ENCODE data around the gene CCDC141.

Gene CCDC141

DNA sequence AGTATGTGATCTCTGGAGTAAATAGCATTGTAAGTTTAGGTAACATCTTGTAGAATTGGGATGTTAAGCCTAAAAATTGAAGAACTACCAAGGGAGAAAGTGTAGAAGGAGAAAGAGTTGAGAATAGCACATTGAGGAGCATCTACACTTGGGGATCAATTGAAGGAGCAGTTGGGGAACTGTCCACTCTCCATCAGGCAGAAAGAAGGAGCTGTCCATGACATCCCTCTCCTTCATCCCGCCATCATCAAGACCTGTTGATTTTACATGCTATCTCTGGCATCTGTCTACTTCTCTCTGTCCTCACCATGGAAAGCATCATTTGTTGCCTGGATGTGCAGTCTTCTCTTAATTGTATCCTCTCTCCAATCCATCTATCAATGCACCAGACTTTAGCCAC is 87.8 kb downstream of the CCDC141 start:
- no peak for DNase-seq

DNA sequence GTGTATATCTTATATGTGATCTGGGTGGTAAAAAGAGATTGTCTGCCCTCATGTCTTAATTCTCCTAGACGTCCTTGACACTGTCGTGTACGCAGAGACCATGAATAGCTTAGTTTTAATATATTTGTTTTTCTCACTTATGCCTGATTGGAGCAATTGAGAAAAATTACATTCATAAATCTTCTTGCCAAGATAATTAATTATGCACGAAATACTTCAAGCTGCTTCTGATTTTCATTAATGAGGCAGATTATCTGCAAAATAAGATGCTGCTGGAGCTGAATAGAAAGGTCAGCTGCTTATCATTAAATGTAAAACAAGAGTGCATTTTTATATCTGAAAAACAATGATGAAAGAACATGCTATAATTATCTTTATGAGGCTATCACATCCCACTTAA is 95.9 kb downstream of the CCDC141 start:
- DNase-seq = no peak

DNA sequence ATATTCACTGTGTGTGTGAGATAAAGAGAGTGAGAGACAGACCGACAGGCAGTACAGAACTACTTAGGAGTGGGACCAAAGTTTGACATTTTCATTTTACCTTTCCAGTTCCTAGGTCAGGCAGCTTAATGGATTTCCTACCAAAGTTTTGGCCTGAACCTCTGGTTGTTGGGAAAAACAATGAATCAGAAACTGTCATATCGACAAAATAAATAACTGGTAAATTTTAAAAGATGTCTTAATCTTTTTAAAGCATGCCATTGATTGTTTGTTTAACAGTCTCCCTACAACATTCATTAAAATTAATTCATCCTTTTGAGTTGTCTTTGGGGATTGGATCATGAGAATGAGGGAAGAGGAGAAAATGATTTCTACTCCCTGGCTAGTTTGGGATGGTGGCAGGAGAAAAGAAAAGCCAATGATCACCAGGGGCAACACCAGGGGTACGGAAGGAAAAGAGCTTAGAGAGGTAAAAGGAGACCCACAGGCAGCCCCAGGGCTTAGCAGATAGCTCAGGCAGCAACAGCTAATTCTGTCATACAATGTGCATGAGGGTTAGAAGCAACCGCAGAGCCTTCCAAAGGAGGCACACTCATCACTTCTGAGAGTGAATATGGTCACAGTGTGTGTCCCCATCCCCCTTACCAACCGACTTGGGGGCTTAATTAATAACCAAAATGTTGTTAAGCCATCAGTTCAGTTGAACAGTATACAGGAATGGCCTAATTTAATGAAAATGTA is 98.5 kb downstream of the CCDC141 start:
- no peak for DNase-seq

DNA sequence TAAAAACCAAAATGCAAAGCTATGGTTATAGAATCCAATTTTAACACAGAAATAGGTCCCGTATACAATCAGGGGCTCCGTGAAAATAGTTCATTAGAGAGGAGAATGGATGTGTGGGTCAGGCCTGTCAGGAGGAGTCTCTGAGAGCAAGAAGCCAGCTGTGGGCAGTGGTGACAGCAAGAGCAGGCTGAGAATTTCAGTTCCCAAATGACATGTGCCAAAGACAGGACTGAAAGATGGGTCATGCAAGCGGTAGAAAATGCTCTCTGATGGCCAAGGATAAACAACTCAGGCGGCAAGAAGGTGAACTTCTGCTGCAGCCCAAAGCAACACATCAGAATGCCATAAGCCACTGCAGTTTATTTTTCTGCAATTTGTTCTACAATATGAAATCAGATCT is 100.4 kb downstream of the CCDC141 start:
- no peak for DNase-seq

DNA sequence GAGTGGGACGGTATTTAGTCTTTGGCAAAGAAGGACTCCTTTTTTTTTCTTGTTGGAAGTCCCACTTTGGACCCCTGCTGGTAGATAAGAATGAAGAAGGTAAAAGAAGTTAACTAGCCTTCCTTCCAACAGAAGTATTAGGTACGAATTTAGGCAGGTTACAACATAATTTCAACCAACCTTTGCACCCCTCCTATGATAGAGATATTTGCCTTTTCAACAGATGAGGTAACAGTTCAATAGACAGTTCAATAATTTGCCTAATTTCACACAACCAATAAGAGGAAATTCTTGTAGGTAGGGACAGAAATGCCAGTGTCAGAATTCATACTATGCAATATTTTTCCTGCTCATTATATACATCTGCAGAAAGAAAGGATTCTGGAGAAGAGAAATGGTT is 100.8 kb downstream of the CCDC141 start:
- DNase-seq = no peak

DNA sequence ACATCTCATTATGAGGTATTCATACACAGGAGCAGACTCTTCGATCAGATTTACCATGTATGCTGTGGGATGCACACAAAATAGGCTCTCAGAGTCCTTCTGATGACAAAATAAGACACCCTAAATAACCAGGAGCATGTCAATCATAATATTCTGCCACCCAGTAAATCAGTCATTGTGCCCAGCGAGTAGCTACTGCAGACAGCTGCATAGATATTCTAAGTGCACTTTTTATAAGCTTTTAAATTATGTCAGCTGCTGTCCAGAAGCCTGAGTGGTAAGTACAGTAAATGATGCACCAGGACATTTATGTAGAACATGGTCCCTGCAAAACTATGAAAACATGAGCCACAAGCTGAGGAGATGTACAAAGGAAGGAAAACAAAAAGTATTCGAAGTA is 102.9 kb downstream of the CCDC141 start:
- no peak for DNase-seq

DNA sequence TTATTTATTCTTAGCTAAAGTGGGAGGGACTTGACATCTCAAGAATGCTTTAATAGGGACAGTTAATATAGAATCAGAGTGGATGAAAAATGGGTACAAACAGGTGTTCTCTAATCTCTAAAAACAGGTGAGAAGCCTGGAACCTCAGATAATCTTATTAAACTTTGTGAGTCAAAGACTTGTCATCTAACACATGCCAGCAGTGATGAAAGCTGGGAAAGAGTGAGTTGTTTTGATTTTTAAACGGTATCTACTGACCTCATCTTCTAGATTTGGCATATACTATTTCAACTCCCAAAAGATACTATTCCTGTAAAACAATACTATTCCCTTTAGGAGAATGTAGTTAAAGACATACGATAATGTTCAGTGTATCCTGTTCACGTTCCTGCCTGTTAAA is 103.4 kb downstream of the CCDC141 start:
- no peak for DNase-seq

DNA sequence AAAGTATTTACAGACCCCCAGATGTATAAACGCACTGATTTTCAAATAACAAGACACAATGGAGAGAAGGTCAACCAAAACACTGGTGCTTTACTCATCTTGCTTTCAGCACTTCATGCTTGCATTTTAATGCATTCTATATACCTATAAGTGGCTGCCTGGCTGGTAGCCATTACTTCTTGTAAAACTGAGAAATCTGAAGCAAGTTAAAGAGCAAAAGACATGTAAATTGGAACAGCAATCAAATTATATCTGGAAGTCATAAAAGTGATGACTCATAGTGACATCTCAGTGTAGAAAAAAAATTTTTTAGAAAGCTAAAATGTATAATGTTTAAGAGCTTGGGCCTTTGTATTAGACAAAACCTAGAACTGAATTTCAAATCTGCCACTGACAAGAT is 106.2 kb downstream of the CCDC141 start:
- DNase-seq = no peak

DNA sequence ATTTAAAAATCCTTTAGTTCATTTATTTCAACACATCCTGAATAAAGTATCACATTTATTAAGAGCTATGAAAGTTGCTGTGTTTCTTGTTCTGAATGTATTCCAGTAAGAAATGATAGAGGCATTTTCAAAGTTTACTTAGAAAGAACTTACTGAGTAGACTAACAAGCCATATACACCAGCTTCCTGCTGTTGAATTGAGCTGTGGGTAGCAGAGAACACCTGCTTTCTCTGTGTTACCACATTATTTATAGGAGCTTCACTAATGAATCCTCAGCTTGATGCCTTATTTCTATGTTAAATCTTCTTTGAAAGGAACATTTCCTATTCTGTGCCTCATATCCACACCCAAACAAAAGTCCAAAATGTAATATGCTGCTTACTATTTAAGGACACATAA is 115.4 kb downstream of the CCDC141 start:
- DNase-seq = no peak

DNA sequence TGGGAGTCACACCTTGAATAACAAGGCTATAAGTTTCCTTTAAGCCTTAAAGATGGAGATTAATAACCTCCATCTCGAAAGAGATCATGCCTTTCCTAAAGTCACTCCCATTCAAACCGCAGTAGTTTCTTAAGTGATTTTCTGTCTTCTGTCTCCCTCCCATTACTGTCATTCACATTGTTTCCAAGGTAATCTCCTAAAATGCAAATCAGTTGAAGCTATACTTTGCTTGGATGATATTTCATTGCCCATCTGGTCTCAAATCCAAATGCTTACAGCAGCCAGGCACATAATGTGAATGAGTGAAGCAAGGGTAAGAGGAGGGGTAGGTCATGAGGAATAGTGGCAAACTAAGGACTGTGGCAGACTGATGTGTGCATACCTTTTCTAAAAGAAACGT is 116.4 kb downstream of the CCDC141 start:
- no peak for DNase-seq

DNA sequence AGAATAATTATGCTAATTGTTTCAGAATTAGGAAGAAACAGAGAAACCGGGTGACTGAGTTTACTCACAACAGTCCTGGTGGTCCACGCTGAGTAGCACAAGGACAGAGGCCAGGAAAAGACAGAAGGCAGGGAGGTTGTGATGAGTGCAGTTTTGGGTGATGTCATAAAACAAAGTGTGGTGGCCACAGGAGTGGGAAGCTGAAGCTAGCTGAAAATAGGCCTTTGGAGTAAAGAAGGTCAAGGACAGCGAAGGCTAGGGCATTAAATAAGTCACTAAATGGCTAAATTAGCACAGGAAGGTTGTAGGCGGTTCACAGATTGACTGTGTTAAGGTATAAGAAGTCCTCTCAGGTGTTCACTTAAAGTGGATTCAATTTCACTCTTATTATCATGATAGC is 121.9 kb downstream of the CCDC141 start:
- no peak for DNase-seq

DNA sequence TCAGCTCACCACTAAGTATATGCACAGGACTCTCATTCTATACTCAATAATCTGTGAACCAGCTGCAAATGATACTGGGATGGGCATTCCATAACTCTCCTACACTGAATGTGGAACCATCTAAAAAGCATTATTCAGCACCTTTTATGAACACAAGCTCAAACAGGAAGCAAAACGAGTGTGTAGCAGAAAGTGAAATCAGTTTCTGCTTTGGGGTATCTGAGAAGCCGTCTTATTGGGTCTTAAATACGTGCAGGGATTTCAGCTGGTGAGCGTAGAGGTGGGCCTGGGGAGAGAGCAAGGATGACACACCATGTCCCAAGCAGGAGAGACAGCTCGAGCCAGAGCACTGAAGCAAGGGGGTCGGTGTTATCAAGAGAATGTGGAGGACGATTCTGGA is 122.8 kb downstream of the CCDC141 start:
- DNase-seq = no peak

DNA sequence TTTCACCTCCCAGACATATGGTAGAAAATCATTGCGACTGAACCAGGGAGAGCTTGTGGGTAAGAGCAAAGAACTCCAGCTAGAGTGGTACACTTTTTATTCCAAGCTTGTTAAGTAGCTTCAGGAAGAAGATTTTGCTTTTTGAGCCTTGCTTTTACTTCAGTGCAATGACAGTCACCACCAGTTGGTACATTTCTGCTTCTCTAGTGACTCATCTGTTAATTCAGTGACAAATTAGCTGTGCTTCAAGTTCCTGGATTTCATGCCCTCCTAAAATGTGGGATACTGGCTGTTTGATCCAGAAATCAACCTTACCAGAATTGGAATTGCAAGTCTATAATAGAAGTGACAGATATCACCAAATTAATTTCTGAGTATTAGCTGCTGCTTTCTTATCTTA is 125.1 kb downstream of the CCDC141 start:
- DNase-seq = no peak

DNA sequence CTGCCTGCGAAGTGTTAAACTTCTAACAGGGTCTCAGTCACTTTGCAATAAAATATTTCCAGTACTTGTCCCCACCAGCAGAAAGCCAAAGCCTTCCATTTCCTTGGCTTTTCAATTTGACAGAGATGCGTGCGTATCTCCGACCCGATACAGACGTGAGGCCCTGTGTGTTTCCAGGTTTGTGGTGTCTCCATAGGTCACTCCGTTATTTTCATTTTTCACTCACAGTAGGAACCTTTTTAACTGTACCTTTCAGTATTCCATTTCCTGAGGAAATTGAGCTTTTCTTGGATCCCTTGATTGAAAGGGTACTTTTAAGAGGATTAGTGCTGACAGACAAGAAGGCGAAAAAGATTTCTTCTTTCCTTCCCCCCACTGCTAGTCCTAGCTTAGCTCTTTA is 126.4 kb downstream of the CCDC141 start:
- DNase-seq = no peak

DNA sequence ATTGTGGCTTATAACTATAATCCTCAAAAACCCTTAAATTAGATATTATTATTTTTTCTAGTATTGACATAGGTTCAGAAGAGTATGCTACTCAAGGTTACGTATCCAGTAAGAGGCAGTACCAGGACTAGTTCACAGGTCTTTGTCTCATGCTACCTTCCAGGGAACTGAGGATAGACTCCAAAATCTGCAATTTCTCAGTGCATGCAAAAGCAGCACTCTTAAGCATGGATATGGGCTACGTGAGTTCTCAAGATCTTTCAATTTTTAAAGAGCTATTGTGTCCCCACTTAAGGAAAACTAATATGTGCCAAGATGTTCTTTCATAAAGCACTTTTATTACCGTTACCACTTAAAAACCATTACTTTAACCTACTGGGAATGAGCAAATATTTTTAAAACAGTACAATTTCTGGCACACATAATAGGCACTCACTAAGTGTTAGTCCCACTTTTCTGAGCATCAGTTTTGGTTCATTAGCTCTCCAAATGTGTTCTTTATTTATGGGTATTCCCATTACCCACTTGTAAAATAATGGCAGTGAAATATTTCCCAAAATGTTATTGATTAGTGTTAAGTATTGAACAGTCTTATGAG is 128.9 kb downstream of the CCDC141 start:
- DNase-seq = no peak

DNA sequence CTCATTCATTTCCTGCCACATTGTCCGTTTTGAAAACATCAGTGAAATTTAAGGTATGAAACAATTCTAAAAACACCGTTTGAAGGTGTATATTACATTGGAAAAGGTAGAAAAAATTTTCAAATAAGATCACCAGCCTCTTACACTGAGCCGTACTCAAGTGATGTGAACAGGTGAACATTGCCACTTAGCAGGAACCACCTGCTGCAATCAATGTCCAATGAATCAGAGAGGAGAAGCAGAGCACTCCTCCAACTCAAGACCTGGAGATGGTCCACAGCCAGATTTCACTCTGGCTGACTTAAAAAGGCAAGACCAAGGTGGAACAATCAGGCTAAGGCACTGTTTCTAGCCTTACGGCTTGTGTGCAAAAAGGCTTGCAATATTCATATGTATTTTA is 132.4 kb downstream of the CCDC141 start:
- DNase-seq = no peak

DNA sequence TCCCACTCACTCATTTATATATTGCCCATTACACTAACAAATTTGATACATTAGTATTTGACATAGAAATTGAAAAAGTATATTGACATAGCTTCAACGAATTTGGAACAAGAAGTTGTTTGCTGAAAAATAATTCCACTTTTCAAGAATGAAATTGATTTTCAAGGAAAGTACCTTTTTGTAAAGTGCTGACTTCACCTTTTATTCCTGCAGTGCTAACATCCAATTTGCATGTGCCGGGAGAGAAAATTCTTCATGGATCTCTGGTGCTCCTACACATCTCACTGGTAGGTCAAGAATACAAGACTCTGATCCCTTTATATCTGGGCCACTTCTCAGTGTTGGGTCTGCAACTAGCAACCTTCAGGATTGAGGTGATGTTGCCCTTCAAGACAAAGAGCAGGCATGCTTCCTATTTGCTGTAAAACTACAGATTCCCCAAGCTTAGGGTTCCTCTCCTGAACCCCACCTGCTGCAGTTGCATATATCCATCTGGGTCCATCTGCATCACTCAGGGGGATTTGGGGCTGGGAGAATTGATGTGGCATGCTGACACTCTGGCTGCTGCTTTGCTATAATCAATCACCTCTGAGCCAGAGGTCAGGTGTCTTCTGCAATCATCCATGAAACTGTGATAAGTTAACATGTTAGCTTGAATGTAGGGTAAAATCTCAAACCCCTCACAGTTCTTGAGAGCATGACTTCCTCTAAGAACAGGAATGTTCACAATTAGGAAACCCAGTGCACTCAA is 134.3 kb downstream of the CCDC141 start:
- DNase-seq = no peak

DNA sequence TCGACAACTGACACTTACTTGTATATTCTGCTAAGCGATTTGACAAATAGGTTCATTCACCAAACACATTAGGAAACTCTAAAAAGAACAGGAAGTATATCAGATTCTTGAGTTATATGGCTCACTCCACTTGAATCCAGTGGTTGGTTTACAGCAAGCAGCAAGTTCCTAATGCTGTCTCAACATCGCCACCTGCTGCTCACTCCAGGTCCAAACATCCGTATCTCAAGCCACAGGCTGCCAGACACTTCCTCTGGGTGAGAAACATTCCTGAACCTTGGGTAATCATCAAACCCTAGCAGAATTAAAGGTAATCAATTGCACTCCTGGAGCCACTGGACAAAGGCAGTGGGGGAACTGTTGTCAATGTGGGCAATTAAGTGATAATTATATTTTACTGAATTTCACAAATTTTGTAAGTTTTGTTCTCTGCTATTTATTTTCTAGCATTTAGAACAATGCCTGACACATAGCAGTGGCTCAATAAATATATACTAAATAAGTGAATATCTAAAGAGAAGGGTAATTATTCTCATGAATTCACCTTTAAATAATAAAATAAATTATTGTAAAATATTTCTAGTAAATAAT is 135.6 kb downstream of the CCDC141 start:
- DNase-seq = peak; percentile 47

DNA sequence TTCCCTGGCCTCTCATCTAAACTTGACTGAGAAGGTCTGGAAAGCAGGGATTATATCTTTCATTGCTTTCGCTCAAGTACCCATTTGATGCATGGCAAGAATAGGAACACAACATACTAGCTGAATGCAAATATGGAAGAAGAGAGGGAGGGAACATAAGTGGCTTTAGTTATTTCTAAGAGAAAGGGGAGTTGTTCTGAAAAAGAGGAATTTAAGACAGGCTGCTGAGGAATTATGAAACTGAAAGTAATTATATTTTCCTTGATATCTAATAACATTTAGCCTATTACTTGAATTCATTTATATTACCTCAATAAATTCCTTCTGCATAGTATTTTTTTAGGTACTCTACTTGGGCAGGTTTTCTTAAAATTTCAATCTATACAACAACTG is 136.9 kb downstream of the CCDC141 start:
- no peak for DNase-seq

DNA sequence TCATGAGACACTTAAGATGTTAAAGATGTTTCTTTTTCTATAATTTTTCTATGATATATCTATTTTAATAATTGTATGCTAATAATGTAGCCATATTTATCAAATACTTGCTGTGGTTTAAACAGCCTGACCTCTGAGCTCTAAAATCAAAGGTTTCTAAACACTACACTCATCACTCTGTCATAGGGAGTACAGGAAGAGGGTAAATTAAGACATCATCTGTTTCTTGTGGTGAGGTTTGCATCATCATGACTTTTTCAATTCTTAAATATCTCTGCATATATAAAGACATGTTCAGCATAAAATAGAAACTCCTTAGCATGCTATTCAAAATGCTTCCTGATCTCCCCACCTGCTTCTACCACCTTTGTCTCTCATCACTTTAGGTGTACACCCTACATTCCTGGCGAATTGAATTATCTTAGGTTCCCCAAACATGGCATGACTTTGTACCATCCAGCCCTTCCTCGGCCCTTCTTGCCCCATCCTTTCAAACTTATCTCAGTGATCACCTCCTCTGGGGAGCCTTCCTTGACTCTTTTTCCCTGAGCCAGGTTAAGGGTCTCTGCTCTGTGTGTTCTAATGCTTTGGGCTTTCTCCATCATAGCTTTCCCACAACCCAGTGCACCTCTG is 137.4 kb downstream of the CCDC141 start:
- DNase-seq = no peak

DNA sequence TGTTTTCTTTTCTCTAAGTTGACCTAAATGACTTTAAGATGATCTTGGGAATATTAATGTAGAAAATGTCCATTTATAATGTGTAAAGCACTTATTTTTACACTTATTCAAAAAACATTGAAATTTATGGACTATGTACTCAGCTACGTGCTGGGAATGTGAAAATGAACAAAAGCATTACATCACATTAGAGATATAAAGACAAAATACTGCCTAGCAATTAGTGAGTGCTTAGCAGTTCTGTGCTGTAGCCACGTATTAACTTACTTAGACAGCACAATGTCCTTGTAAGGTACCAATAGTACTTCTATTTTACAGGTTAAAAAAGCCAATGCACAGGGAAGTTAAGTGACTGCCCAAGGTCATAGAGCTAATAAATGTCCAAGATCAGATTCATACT is 138.9 kb downstream of the CCDC141 start:
- DNase-seq = no peak

DNA sequence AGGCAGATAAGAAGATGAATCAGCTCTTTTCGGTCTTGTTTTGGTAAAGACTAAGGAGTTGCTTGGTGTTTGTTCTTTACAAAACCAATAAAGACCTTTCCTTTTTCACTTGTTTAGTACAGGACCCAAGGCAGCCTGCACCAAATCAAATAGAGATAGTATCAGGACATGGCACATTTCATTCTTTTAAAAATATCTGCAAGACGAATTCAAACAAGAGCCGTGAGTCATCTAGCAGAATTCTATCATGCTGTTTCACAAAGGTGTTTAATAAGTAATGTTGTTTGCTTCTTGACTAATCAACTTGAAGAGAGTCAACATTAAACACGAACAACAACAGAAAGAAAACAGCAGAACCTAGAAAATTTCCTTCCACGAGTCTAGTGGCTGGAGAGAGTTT is 139.9 kb downstream of the CCDC141 start:
- no peak for DNase-seq

DNA sequence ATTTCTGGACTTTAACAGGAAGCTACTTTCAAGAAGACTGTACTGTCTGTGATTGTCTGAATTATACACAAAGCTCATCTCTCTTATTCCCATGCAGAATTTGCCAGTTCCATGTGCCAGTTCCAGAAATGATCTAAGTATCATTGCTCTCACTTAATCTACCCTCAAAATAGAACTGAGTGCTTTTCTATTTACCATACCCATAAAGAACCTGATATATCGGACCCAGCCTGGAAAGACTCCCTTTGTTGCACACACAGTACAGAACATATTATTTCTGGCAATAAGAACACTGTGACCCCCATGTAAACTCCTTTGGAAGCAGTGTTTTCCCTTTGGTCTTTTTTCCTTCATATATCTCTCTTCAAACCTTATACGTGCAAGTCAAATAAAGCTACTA is 140.4 kb downstream of the CCDC141 start:
- DNase-seq = no peak

DNA sequence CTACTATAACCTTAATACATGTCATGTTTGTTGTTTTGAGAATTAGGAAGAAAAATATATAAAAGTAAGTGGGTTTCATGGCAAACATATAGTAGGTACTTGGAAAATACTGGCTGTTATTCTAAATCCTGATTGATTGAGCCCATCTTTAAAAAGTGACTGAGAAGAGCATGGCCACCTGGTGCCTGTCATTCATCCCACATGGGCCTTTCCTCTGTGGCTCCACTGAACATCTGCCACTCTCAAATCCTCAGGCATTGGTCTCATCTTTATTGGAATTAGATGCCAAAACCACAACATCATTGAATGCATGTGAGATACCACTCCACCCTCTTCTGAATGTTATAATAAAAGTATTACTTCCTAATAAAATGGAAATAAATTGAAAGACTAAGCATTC is 141.1 kb downstream of the CCDC141 start:
- DNase-seq = no peak

Measured in activated CD4-positive, alpha-beta T cell treated with anti-CD3 and anti-CD28 coated beads for 1 hour (primary cell).